Smooth muscle cell (in vitro differentiated cells): ENCODE measurements around the gene IMPG2. TPM values are rescaled to one million over a fixed set of nuclear protein-coding genes. Genes with fewer than 3 reads are reported as not detected.
A peak's percentile ranks its signal among the peaks of the same experiment; 100 is the strongest.

Experiments used
- DNase-seq: peaks from one replicate; lab custom pipeline; 2025; ENCODE audit not compliant: unreplicated experiment; lab: John Stamatoyannopoulos, UW
- H2AFZ ChIP-seq: fragments of 200-600 bp; sonication (generic); 2 replicates; pipeline ENCODE4 v1.6.0; 2016; ENCODE audit warnings: antibody characterized with exemption, low read depth, mild to moderate bottlenecking
- H3F3A ChIP-seq: fragments of 200-600 bp; sonication (generic); 2 replicates; pipeline ENCODE4 v1.6.0; 2017; ENCODE audit warnings: antibody characterized with exemption, low read depth
- H3K27ac ChIP-seq: fragments of 200-600 bp; sonication (generic); 2 replicates; pipeline ENCODE4 v1.5.1; 2016; ENCODE audit warnings: low read depth, mild to moderate bottlenecking
- H3K27me3 ChIP-seq: fragments of 200-600 bp; sonication (generic); 2 replicates; pipeline ENCODE4 v1.6.1; 2016; ENCODE audit warnings: low read depth, mild to moderate bottlenecking
- H3K36me3 ChIP-seq: fragments of 200-600 bp; sonication (generic); 2 replicates; pipeline ENCODE4 v1.5.1; 2016; ENCODE audit warnings: low read depth
- H3K4me1 ChIP-seq: fragments of 200-600 bp; sonication (generic); 2 replicates; pipeline ENCODE4 v1.5.1; 2016; ENCODE audit warnings: low read depth
- H3K4me2 ChIP-seq: fragments of 200-600 bp; sonication (generic); 2 replicates; pipeline ENCODE4 v1.6.0; 2016; ENCODE audit warnings: mild to moderate bottlenecking
- H3K4me3 ChIP-seq: fragments of 200-600 bp; sonication (generic); 2 replicates; pipeline ENCODE4 v1.5.1; 2016; ENCODE audit warnings: mild to moderate bottlenecking
- H3K79me2 ChIP-seq: fragments of 200-600 bp; sonication (generic); 2 replicates; pipeline ENCODE4 v1.6.0; 2016; ENCODE audit warnings: low read depth, mild to moderate bottlenecking
- H3K9ac ChIP-seq: fragments of 200-600 bp; sonication (generic); 2 replicates; pipeline ENCODE4 v1.6.0; 2016; ENCODE audit warnings: low read depth
- H3K9me3 ChIP-seq: fragments of 200-600 bp; sonication (generic); replicated peaks from 2 replicates; pipeline ENCODE4 v1.5.1; 2016; ENCODE audit warnings: low read depth
- H4K20me1 ChIP-seq: fragments of 200-600 bp; sonication (generic); 2 replicates; pipeline ENCODE4 v1.6.0; 2016; ENCODE audit warnings: low read depth
- WGBS: methylation state at CpG from one replicate; pipeline ENCODE4 v1.1.7; 2016; ENCODE audit warnings: low lambda C conversion rate; 5-methylcytosine and 5-hydroxymethylcytosine counted together
- polyA plus RNA-seq: library from polyadenylated mRNA; unstranded; fragments of >200 nt; fragmentation: Nextera tagmentation; extraction: Ambion mirVana; gene quantifications from 2 replicates; pipeline ENCODE4 v1.2.1, GENCODE V29; 2016
- total RNA-seq: library from RNA; depleted of rRNA; stranded (reverse); fragments of >200 nt; gene quantifications from 2 replicates; pipeline ENCODE4 v1.2.3, GENCODE V29; 2014
- TF ChIP-seq, protein P1 (sequence below): fragments of 200-600 bp; sonication (generic); IDR thresholded peaks from 2 replicates; pipeline ENCODE4 v1.5.1; 2017; ENCODE audit warnings: borderline replicate concordance, mild to moderate bottlenecking, antibody characterized with exemption; ENCODE audit not compliant: insufficient read depth, poor library complexity, severe bottlenecking

IMPG2 gene
- total and polyA plus RNA-seq, 2 experiments from 2014 or later: 0.03 to 0.67 TPM

DNA sequence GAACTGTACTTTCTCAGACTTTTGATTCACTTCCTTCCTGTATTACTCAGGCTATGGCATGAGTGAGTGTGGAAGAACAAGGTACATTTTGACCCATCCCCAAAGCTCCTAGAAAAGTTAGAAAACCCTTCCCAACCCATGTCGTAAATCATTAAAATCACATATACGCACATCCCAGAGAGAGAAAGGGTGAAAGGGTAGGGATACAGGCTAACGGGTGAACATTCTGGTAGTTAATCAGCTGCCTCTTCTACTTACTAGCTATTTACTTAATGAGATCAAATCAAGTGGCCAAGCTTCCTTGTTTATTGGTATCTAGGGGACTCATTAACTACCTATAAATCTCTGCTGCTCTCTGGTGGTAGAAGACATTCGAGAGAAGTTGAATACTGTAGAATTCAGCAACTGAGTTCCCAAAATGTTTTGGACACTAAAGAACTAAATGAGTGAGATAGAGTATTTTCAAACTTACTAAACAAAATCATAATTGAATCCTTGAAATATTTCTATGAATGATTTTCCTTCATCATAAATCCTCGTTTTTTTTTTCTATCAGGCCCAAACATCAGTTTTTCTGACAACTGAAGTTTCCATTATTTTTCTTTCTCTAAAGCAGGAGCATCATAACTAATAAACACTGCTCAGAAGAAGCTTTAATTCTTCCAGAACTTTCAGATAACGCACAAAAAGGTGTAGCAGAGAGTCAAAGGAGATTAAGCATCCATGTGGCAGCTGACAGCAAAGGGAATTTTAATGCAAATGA is 124.2 kb downstream of the IMPG2 start:
- Histone ChIP-seq H4K20me1 (no peaks in the 10 kb centered on the region), H3K27ac (no peak overlapping the region)
- DNase-seq: no peak

GRCh38 chr3:101194392-101194791 is 126.0 kb downstream of the IMPG2 start:
- no peak overlapping the region for H3K9ac ChIP-seq
- H3K27me3 ChIP-seq: no peaks in the 10 kb centered on the region
- H3K4me3 ChIP-seq: no peak overlapping the region
- no peaks in the 10 kb centered on the region for H3F3A ChIP-seq
- H2AFZ ChIP-seq: no peak overlapping the region
- DNase-seq: no peak
- no peaks in the 10 kb centered on the region for H3K9me3 ChIP-seq
- no peaks in the 10 kb centered on the region for H3K36me3 ChIP-seq
- TF ChIP-seq, protein P1, sequence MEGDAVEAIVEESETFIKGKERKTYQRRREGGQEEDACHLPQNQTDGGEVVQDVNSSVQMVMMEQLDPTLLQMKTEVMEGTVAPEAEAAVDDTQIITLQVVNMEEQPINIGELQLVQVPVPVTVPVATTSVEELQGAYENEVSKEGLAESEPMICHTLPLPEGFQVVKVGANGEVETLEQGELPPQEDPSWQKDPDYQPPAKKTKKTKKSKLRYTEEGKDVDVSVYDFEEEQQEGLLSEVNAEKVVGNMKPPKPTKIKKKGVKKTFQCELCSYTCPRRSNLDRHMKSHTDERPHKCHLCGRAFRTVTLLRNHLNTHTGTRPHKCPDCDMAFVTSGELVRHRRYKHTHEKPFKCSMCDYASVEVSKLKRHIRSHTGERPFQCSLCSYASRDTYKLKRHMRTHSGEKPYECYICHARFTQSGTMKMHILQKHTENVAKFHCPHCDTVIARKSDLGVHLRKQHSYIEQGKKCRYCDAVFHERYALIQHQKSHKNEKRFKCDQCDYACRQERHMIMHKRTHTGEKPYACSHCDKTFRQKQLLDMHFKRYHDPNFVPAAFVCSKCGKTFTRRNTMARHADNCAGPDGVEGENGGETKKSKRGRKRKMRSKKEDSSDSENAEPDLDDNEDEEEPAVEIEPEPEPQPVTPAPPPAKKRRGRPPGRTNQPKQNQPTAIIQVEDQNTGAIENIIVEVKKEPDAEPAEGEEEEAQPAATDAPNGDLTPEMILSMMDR: no peak
- H4K20me1 ChIP-seq: no peaks in the 10 kb centered on the region
- WGBS: 61% methylated on average over 3 of the region's 3 CpGs
- no peak overlapping the region for H3K4me2 ChIP-seq
- no peaks in the 10 kb centered on the region for H3K4me1 ChIP-seq
- no peaks in the 10 kb centered on the region for H3K79me2 ChIP-seq
- no peak overlapping the region for H3K27ac ChIP-seq

More for the DNA sequence above, 124.2 kb downstream of the IMPG2 start:
- H3K9me3 ChIP-seq: no peaks in the 10 kb centered on the region
- H3K27me3 ChIP-seq: no peaks in the 10 kb centered on the region
- 53% methylated on average over 6 of the region's 6 CpGs for WGBS
- no peaks in the 10 kb centered on the region for H3K4me1 ChIP-seq
- H2AFZ ChIP-seq: no peak overlapping the region
- no peak overlapping the region for H3K4me3 ChIP-seq
- no peak overlapping the region for H3K9ac ChIP-seq
- H3K4me2 ChIP-seq: no peak overlapping the region
- no peaks in the 10 kb centered on the region for H3K79me2 ChIP-seq
- TF ChIP-seq, protein P1: peak; percentile 70
- no peaks in the 10 kb centered on the region for H3K36me3 ChIP-seq
- H3F3A ChIP-seq: no peaks in the 10 kb centered on the region

GRCh38 chr3:101193957-101194356 is 126.4 kb downstream of the IMPG2 start:
- Histone ChIP-seq H3F3A (no peaks in the 10 kb centered on the region), H3K27ac (no peak overlapping the region), H3K4me1 (no peaks in the 10 kb centered on the region), H3K4me3 (no peak overlapping the region), H2AFZ (no peak overlapping the region), H3K9ac (no peak overlapping the region), H3K27me3 (no peaks in the 10 kb centered on the region), H3K79me2 (no peaks in the 10 kb centered on the region), H3K9me3 (no peaks in the 10 kb centered on the region), H3K4me2 (no peak overlapping the region), H3K36me3 (no peaks in the 10 kb centered on the region), H4K20me1 (no peaks in the 10 kb centered on the region)
- TF ChIP-seq, protein P1: no peak
- DNase-seq: no peak
- WGBS: 87% methylated on average over 3 of the region's 3 CpGs

DNA sequence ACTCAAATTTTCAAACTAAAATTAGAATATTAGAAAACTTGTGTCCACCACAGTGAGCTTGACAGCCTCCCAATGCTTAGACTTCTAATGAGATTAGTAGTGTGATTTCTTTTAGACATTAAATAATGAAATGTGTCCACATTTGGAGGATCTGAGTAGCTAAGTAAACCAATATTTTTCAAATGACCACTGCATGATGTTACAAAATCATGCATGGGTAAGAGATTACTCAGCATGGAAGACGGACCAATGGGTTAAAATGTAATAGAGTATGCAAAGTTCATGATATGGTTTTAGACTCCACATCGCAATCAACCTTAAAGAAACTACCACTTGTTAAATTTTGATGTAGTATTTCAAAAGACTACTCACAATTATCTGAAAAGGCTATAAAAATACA is 130.6 kb downstream of the IMPG2 start:
- Histone ChIP-seq H3K79me2 (no peaks in the 10 kb centered on the region), H3K4me1 (no peaks in the 10 kb centered on the region), H3K9ac (no peak overlapping the region), H3F3A (no peaks in the 10 kb centered on the region), H3K9me3 (no peaks in the 10 kb centered on the region), H3K4me3 (no peak overlapping the region), H3K27ac (no peak overlapping the region), H3K27me3 (no peaks in the 10 kb centered on the region), H3K4me2 (no peak overlapping the region), H4K20me1 (no peaks in the 10 kb centered on the region), H3K36me3 (no peaks in the 10 kb centered on the region), H2AFZ (no peak overlapping the region)
- DNase-seq: no peak
- TF ChIP-seq, protein P1: no peak
- WGBS: 91% methylated on average over 2 of the region's 2 CpGs
